Dermis blood vessel endothelial cell (primary cell): ENCODE data around the gene NR2C1. TPM values are rescaled to one million over a fixed set of nuclear protein-coding genes. Genes with fewer than 3 reads are reported as not detected.

Experiments
- DNase-seq: peaks from one replicate; pipeline ENCODE4 v3.0.0; 2010
- total RNA-seq: library from RNA; depleted of rRNA; stranded (reverse); fragments of >200 nt; gene quantifications from 2 replicates; pipeline ENCODE4 v1.2.3, GENCODE V29; 2014

Gene NR2C1
- total RNA-seq, 1 donor from 2014 or later: 28.1 TPM

- peak; percentile 85 for DNase-seq
Measured at GRCh38 chr12:95083938-95084337, 10.5 kb upstream of the NR2C1 start.

GRCh38 chr12:95083471-95083870, 10.1 kb upstream of the NR2C1 start:
- DNase-seq: peak; percentile 7

GRCh38 chr12:95077341-95077740, 3.9 kb upstream of the NR2C1 start:
- no peak for DNase-seq

GRCh38 chr12:95074766-95075165, 1.3 kb upstream of the NR2C1 start:
- no peak for DNase-seq

- DNase-seq: peak; percentile 2
Measured at GRCh38 chr12:95073698-95074520, 491 bp upstream of the NR2C1 start.

GRCh38 chr12:95070378-95070777, 3.0 kb downstream of the NR2C1 start:
- DNase-seq: no peak

GRCh38 chr12:95066091-95066855, 7.1 kb downstream of the NR2C1 start:
- DNase-seq: no peak

GRCh38 chr12:95060951-95061350, 12.5 kb downstream of the NR2C1 start:
- DNase-seq: no peak

- no peak for DNase-seq
Measured at GRCh38 chr12:95059984-95060383, 13.4 kb downstream of the NR2C1 start.

- DNase-seq: no peak
Measured at GRCh38 chr12:95057424-95057823, 16.0 kb downstream of the NR2C1 start.

- no peak for DNase-seq
Measured at GRCh38 chr12:95055057-95055456, 18.4 kb downstream of the NR2C1 start.

- no peak for DNase-seq
Measured at GRCh38 chr12:95054206-95054605, 19.2 kb downstream of the NR2C1 start.

GRCh38 chr12:95051241-95051640, 22.2 kb downstream of the NR2C1 start:
- no peak for DNase-seq

- DNase-seq: no peak
Measured at GRCh38 chr12:95037906-95038305, 35.5 kb downstream of the NR2C1 start.

GRCh38 chr12:95034750-95035149, 38.7 kb downstream of the NR2C1 start:
- DNase-seq: no peak

- no peak for DNase-seq
Measured at GRCh38 chr12:95022477-95022876, 50.9 kb downstream of the NR2C1 start.

GRCh38 chr12:95017482-95017881, 55.9 kb downstream of the NR2C1 start:
- no peak for DNase-seq

- DNase-seq: no peak
Measured at GRCh38 chr12:95016120-95016519, 57.3 kb downstream of the NR2C1 start.

- no peak for DNase-seq
Measured at GRCh38 chr12:95014554-95014953, 58.9 kb downstream of the NR2C1 start.

GRCh38 chr12:95006206-95006605, 67.2 kb downstream of the NR2C1 start:
- DNase-seq: no peak

- no peak for DNase-seq
Measured at GRCh38 chr12:95004610-95005009, 68.8 kb downstream of the NR2C1 start.

- no peak for DNase-seq
Measured at GRCh38 chr12:95003921-95004272, 69.5 kb downstream of the NR2C1 start.

- DNase-seq: peak; percentile 98
Measured at GRCh38 chr12:95003213-95003920, 70.1 kb downstream of the NR2C1 start, which contains the start of gene NDUFA12. Gene NDUFA12 (minus strand): TSS chr12:95003697. CDS start chr12:95003680, 17 bp downstream.
